MCF 10A (cell line): Measurements from ENCODE around the gene LGR4. TPM values are rescaled to one million over a fixed set of nuclear protein-coding genes. Genes with fewer than 3 reads are reported as not detected.

Experiments used
- BruUV-seq: library from RNA; stranded (reverse); fragments of 400-500 nt; replicated peaks from 2 replicates; lab custom pipeline; 2021; lab: Mats Ljungman, UMichigan
- CTCF ChIA-PET: fragments of 300-600 bp; sonication (Branson Sonifier 250); formaldehyde crosslinking; extraction: SDS; loops from one replicate; lab custom pipeline; 2021; ENCODE audit warnings: antibody characterized with exemption, inconsistent platforms; lab: Yijun Ruan, JAX
- POLR2A ChIA-PET: fragments of 300-600, 350-650 bp; sonication (Branson Sonifier 250); formaldehyde crosslinking; extraction: SDS; loops from one replicate; lab custom pipeline; 2020; ENCODE audit warnings: antibody characterized with exemption, inconsistent platforms; lab: Yijun Ruan, JAX
- DNase-seq: peaks from one replicate; pipeline ENCODE4 v3.0.0-alpha.2; 2018; ENCODE audit not compliant: unreplicated experiment
- H3K27ac Mint-ChIP-seq: one replicate; pipeline ENCODE4 v1.8.0; 2022; ENCODE audit warnings: mild to moderate bottlenecking, low read depth, mixed read lengths; ENCODE audit not compliant: unreplicated experiment
- H3K27me3 Mint-ChIP-seq: one replicate; pipeline ENCODE4 v1.8.0; 2022; ENCODE audit warnings: mixed read lengths; ENCODE audit not compliant: insufficient read depth, unreplicated experiment
- H3K36me3 Mint-ChIP-seq: one replicate; pipeline ENCODE4 v1.8.0; 2022; ENCODE audit warnings: mild to moderate bottlenecking, moderate library complexity, mixed read lengths; ENCODE audit not compliant: insufficient read depth, unreplicated experiment
- H3K4me1 Mint-ChIP-seq: one replicate; pipeline ENCODE4 v1.8.0; 2022; ENCODE audit warnings: mixed read lengths; ENCODE audit not compliant: insufficient read depth, unreplicated experiment
- H3K4me3 Mint-ChIP-seq: one replicate; pipeline ENCODE4 v1.8.0; 2022; ENCODE audit warnings: mild to moderate bottlenecking, moderate library complexity, mixed read lengths; ENCODE audit not compliant: unreplicated experiment
- H3K9me3 Mint-ChIP-seq: one replicate; pipeline ENCODE4 v1.8.0; 2022; ENCODE audit warnings: mixed read lengths; ENCODE audit not compliant: unreplicated experiment
- intact Hi-C: fragments of 100-400 bp; cut with micrococcal nuclease; formaldehyde crosslinking; loops from 2 replicates; pipeline ENCODE4 v1.14.1; 2022
- total RNA-seq: library from RNA; stranded (reverse); gene quantifications from 2 replicates; pipeline ENCODE4 v1.2.3, GENCODE V29; 2022
- TF ChIP-seq, protein P1 (sequence below): fragments of 200-600 bp; IDR thresholded peaks from one replicate; pipeline ENCODE4 v1.8.0; 2022; ENCODE audit warnings: antibody characterized with exemption, mild to moderate bottlenecking; ENCODE audit not compliant: unreplicated experiment

Gene LGR4
- total RNA-seq, 1 experiment from 2014 or later, result 14.2 TPM

DNA sequence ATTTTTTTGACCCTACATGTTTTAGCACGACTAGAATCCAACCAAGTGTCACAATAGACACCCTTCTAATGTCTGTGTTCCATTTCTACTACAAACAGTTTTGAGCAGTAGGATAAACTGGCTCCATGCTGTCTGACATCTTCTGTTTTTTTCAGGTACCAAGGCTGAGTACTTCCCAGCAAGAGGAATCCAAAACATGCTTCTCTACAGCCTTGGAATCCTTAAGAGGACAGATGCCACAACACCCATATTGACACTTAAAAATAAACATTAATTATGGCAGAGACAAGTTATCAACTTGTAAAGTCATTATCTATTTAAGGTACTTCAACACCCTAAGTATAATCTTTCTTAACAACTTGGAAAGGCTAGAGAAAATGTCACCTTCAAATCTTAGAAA lies 54.2 kb downstream of the LGR4 start:
- TF ChIP-seq, protein P1, sequence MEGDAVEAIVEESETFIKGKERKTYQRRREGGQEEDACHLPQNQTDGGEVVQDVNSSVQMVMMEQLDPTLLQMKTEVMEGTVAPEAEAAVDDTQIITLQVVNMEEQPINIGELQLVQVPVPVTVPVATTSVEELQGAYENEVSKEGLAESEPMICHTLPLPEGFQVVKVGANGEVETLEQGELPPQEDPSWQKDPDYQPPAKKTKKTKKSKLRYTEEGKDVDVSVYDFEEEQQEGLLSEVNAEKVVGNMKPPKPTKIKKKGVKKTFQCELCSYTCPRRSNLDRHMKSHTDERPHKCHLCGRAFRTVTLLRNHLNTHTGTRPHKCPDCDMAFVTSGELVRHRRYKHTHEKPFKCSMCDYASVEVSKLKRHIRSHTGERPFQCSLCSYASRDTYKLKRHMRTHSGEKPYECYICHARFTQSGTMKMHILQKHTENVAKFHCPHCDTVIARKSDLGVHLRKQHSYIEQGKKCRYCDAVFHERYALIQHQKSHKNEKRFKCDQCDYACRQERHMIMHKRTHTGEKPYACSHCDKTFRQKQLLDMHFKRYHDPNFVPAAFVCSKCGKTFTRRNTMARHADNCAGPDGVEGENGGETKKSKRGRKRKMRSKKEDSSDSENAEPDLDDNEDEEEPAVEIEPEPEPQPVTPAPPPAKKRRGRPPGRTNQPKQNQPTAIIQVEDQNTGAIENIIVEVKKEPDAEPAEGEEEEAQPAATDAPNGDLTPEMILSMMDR, result no peak
- peaks cover 4% of the 10 kb centered on the region for H3K36me3 Mint-ChIP-seq
- no peaks in the 10 kb centered on the region for H3K9me3 Mint-ChIP-seq
- ChIA-PET CTCF (no interaction called here), POLR2A (interaction anchor here (0.8 to 1.0 kb wide), 2 partner anchors 17 to 47 kb away, joined by 3 to 4 read pairs; no protein-coding TSS in a partner anchor)
- no peak overlapping the region for H3K4me3 Mint-ChIP-seq
- intact Hi-C loops, result no loop called here
- no peaks in the 10 kb centered on the region for H3K27me3 Mint-ChIP-seq
- no peak for DNase-seq
- BruUV-seq, result no TSS peak
- H3K4me1 Mint-ChIP-seq, result peaks cover 38% of the 10 kb centered on the region
- H3K27ac Mint-ChIP-seq, result no peak overlapping the region

DNA sequence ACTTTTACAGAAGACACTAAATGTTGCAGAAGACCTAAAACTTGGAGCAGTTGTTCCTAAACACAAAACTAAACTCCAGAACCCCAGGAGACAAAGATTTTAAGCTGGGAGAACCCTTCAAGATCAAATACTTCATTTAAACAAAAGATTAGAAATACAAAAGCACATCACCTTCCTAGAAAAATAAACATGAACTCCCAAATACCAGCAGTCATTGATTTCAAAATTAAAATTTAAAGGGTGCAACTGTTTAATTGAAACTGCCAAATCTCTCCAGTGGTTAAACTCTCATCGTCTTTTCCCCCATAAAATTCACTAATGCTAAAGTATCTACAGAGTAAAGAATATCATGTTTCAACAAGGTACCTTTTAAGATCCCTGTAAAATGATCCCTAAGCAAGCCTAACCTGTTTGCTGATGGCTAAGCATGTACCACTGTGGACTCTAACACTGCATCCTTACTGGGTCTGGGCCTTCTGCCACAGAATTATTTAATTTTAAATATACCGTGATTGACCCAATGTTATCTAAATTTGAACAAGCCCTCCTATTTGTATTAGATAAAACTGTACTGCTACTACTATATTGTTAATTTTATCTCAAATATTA lies 55.9 kb downstream of the LGR4 start:
- no peak for DNase-seq
- H3K9me3 Mint-ChIP-seq, result no peaks in the 10 kb centered on the region
- no TSS peak for BruUV-seq
- H3K4me3 Mint-ChIP-seq, result no peak overlapping the region
- no peaks in the 10 kb centered on the region for H3K27me3 Mint-ChIP-seq
- ChIA-PET POLR2A (interaction anchor here (1.2 to 1.8 kb wide), 2 partner anchors 10 to 51 kb away, joined by 4 to 6 read pairs; no protein-coding TSS in a partner anchor), CTCF (interaction anchor here (0.6 kb wide), 1 partner anchor 25 kb away, joined by 4 read pairs; no protein-coding TSS in a partner anchor)
- peaks cover 31% of the 10 kb centered on the region for H3K4me1 Mint-ChIP-seq
- TF ChIP-seq, protein P1, result no peak
- H3K36me3 Mint-ChIP-seq, result peaks cover 4% of the 10 kb centered on the region
- H3K27ac Mint-ChIP-seq, result no peak overlapping the region
- intact Hi-C loops, result no loop called here

DNA sequence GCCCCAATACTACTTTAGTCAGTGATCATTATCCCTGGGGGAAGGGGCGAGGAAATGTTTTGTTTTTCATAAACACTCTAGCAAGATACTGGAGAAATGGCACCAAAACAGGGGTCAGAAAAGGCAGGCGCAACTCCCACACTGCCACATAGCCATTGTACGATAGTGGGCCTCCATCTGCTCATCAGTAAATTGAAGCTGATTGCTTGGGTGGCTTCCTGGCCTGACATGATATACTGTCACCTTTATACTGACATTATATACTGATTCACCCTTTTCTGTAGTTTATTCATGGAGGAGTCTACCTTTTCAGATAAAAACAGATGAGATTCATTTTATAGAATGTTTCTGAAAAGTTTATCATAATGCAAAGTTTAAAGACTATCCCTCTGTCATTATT lies 57.9 kb downstream of the LGR4 start:
- BruUV-seq, result no TSS peak
- TF ChIP-seq, protein P1, result no peak
- intact Hi-C loops, result no loop called here
- no peaks in the 10 kb centered on the region for H3K9me3 Mint-ChIP-seq
- POLR2A ChIA-PET, result interaction anchor here (1.4 kb wide), 1 partner anchor 58 kb away, joined by 4 read pairs; the partner anchor contains the start of gene LGR4
- CTCF ChIA-PET, result interaction anchor here (1.0 to 1.5 kb wide), 3 partner anchors 9 to 72 kb away, joined by 3 to 7 read pairs (median 4); partner anchors contain the start of gene CCDC34
- no peaks in the 10 kb centered on the region for H3K27me3 Mint-ChIP-seq
- peaks cover 11% of the 10 kb centered on the region for H3K4me1 Mint-ChIP-seq
- DNase-seq, result no peak
- no peak overlapping the region for H3K4me3 Mint-ChIP-seq
- H3K27ac Mint-ChIP-seq, result no peak overlapping the region
- H3K36me3 Mint-ChIP-seq, result peaks cover 4% of the 10 kb centered on the region

DNA sequence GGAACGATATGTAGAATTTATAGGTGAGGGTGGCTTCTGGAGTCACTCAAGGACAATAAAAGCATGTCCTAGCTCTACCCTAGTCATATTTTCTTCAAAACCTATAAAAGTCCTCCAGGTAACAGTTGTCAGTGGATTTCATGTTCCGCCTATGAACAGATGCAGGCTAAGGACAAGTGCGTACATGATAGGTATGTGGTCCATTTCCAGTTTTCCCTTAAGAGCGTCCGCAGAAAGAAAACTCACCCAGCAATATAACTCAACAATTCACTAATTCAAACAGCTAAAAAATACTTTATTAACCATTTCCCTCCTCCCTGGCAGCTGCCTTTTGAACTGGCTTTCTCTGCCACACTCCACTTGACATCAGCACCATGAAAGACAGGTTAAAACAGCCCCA lies 59.4 kb downstream of the LGR4 start:
- H3K4me1 Mint-ChIP-seq, result peaks cover 16% of the 10 kb centered on the region
- H3K27ac Mint-ChIP-seq, result no peak overlapping the region
- TF ChIP-seq, protein P1, result no peak

More for the DNA sequence above, 59.4 kb downstream of the LGR4 start:
- Mint-ChIP-seq H3K4me3 (no peak overlapping the region), H3K36me3 (peaks cover 4% of the 10 kb centered on the region), H3K9me3 (no peaks in the 10 kb centered on the region), H3K27me3 (no peaks in the 10 kb centered on the region)
- DNase-seq, result no peak
- intact Hi-C loops, result no loop called here
- BruUV-seq, result no TSS peak
- ChIA-PET POLR2A (interaction anchor here (1.1 to 3.2 kb wide), 2 partner anchors 9 to 32 kb away, joined by 6 to 12 read pairs; no protein-coding TSS in a partner anchor), CTCF (interaction anchor here (1.2 to 1.5 kb wide), 3 partner anchors 44 to 86 kb away, joined by 3 to 6 read pairs (median 3); no protein-coding TSS in a partner anchor)
